HepG2 (cell line): Measurements from ENCODE around the gene KANK3. TPM values are rescaled to one million over a fixed set of nuclear protein-coding genes. Genes with fewer than 3 reads are reported as not detected.
A peak's percentile ranks its signal among the peaks of the same experiment; 100 is the strongest.

Experiments used
- ADNP ChIP-seq: sonication (generic); formaldehyde crosslinking; IDR thresholded peaks from 2 replicates; pipeline ENCODE4 v1.4.0; 2020; ENCODE audit warnings: missing genetic modification reagents
- AGO1 ChIP-seq: fragments of 200-400 bp; formaldehyde crosslinking; IDR thresholded peaks from 2 replicates; pipeline ENCODE4 v1.6.1; 2017; ENCODE audit warnings: mild to moderate bottlenecking, low read depth, low read length, moderate library complexity; ENCODE audit not compliant: poor library complexity, severe bottlenecking
- BRCA1 ChIP-seq: sonication (generic); formaldehyde crosslinking; IDR thresholded peaks from 2 replicates; pipeline ENCODE4 v1.4.0; 2020; ENCODE audit warnings: missing genetic modification reagents
- ESRRA ChIP-seq: sonication (generic); formaldehyde crosslinking; IDR thresholded peaks from 2 replicates; pipeline ENCODE4 v1.5.1; 2020; ENCODE audit warnings: mild to moderate bottlenecking, low read depth, missing genetic modification reagents
- GABPB1 ChIP-seq: IDR thresholded peaks from 2 replicates; pipeline ENCODE4 v1.6.1; 2016; ENCODE audit warnings: mild to moderate bottlenecking, missing genetic modification reagents, moderate library complexity, missing compliant biosample characterization
- HIC2 ChIP-seq: sonication (generic); formaldehyde crosslinking; IDR thresholded peaks from 2 replicates; pipeline ENCODE4 v1.9.0; 2022; ENCODE audit warnings: low read depth, missing genetic modification reagents
- JDP2 ChIP-seq: sonication (generic); formaldehyde crosslinking; IDR thresholded peaks from 2 replicates; pipeline ENCODE4 v1.8.1; 2022; ENCODE audit warnings: missing genetic modification reagents, borderline replicate concordance
- KDM1A ChIP-seq: IDR thresholded peaks from 2 replicates; pipeline ENCODE4 v1.6.1; 2016; ENCODE audit warnings: missing compliant biosample characterization
- MED1 ChIP-seq: sonication (generic); formaldehyde crosslinking; IDR thresholded peaks from 2 replicates; pipeline ENCODE4 v1.4.0; 2020; ENCODE audit warnings: missing genetic modification reagents
- MYPOP ChIP-seq: sonication (generic); formaldehyde crosslinking; IDR thresholded peaks from 2 replicates; pipeline ENCODE4 v1.8.1; 2023; ENCODE audit warnings: mild to moderate bottlenecking, moderate library complexity, missing genetic modification reagents
- NFYC ChIP-seq: IDR thresholded peaks from 2 replicates; pipeline ENCODE4 v1.6.1; 2016; ENCODE audit warnings: missing genetic modification reagents, missing compliant biosample characterization
- PATZ1 ChIP-seq: sonication (generic); formaldehyde crosslinking; IDR thresholded peaks from 2 replicates; pipeline ENCODE4 v1.4.0; 2020; ENCODE audit warnings: missing genetic modification reagents
- PAXIP1 ChIP-seq: sonication (generic); formaldehyde crosslinking; conservative IDR thresholded peaks from 2 replicates; pipeline ENCODE4 v1.4.0; 2020; ENCODE audit warnings: mild to moderate bottlenecking, missing genetic modification reagents, moderate library complexity
- SP2 ChIP-seq: sonication (generic); formaldehyde crosslinking; IDR thresholded peaks from 2 replicates; pipeline ENCODE4 v1.5.1; 2020; ENCODE audit warnings: mild to moderate bottlenecking, missing genetic modification reagents
- TAF1 ChIP-seq: sonication (generic); formaldehyde crosslinking; IDR thresholded peaks from 2 replicates; pipeline ENCODE4 v1.4.0; 2020; ENCODE audit warnings: missing genetic modification reagents
- THAP11 ChIP-seq: IDR thresholded peaks from 2 replicates; pipeline ENCODE4 v1.6.1; 2016; ENCODE audit warnings: missing biosample characterization, missing genetic modification reagents
- USF2 ChIP-seq, 2 experiments: sonication (generic) in 1 of 2; formaldehyde crosslinking in 1 of 2; IDR thresholded peaks; 2 replicates each; pipeline versions ENCODE4 v1.5.1 to v1.6.1; 2011 to 2020; ENCODE audit warnings: borderline replicate concordance in 1 of 2, low read depth in 1 of 2, low read length in 1 of 2, mild to moderate bottlenecking in 1 of 2, missing genetic modification reagents in 1 of 2, moderate library complexity in 1 of 2
- ZNF343 ChIP-seq: sonication (generic); formaldehyde crosslinking; IDR thresholded peaks from 2 replicates; pipeline ENCODE4 v1.4.0; 2020; ENCODE audit warnings: mild to moderate bottlenecking, missing genetic modification reagents
- polyA plus RNA-seq, 8 experiments: library from polyadenylated mRNA; depleted of rRNA in 3 of 8; stranded (reverse) in 7 of 8; unstranded in 1 of 8; fragments of >200 nt; fragmentation: Illumina TruSeq in 4 of 8; extraction: Trizol in 4 of 8; gene quantifications; 2 replicates each; pipeline versions ENCODE4 v1.2.1 to v1.2.3, GENCODE V29; 2011 to 2016; ENCODE audit warnings: low read depth in 4 of 8, missing spikeins in 1 of 8, mixed read lengths in 1 of 8; ENCODE audit not compliant: insufficient read depth in 1 of 8
- total RNA-seq, 5 experiments: library from RNA; depleted of rRNA; stranded (reverse); fragments of >200 nt; fragmentation: Illumina TruSeq; extraction: Trizol; gene quantifications; 2 replicates each; pipeline ENCODE4 v1.2.3, GENCODE V29; 2016; ENCODE audit warnings: low read depth in 1 of 5

The KANK3 gene
- total and polyA plus RNA-seq, 2 of the 13 experiments (the other 11 are each of a cell fraction or from before 2014, with no cell fraction given), result 0.15 to 0.20 TPM

GRCh38 chr19:8389891-8390616, 47.0 kb upstream of the KANK3 start, which contains the start of gene RAB11B (continued):
- TF ChIP-seq TAF1 (peak; percentile 60), ESRRA (CRISPR knock-in tag) (0 out of 2 replicates have a peak, but pooled peaks have one; percentile 4), ADNP (CRISPR knock-in tag) (no peak), JDP2 (no peak), AGO1 (no peak), THAP11 (CRISPR knock-in tag) (peak; percentile 88), SP2 (peak; percentile 99), HIC2 (CRISPR knock-in tag) (no peak), PAXIP1 (CRISPR knock-in tag) (no peak), PATZ1 (CRISPR knock-in tag) (peak; percentile 63), BRCA1 (CRISPR knock-in tag) (no peak), NFYC (CRISPR knock-in tag) (peak; percentile 99), USF2 (IDR thresholded peaks at IDR 0.05; ENCODE audit: low read depth, low read length) (no peak), USF2 (CRISPR knock-in tag; IDR thresholded peaks at IDR 0.05; ENCODE audit: borderline replicate concordance) (peak; percentile 75; the same call in 1 of the 2 replicates), MYPOP (no peak), MED1 (CRISPR knock-in tag) (peak; percentile 14; the same call in 1 of the 2 replicates), ZNF343 (CRISPR knock-in tag) (no peak), GABPB1 (peak; percentile 93), KDM1A (CRISPR knock-in tag) (no peak)
